Endothelial cell of umbilical vein (primary cell): ENCODE results near the gene NRF1. TPM values are rescaled to one million over a fixed set of nuclear protein-coding genes. Genes with fewer than 3 reads are reported as not detected.

Experiments used
- BruUV-seq: library from RNA; stranded (reverse); fragments of 400-500 nt; replicated peaks from 2 replicates; lab custom pipeline; 2021; lab: Mats Ljungman, UMichigan
- CTCF ChIA-PET: fragments of 300-600, 350-600 bp; sonication (Branson Sonifier 250); formaldehyde crosslinking; loops from one replicate; lab custom pipeline; 2021; ENCODE audit warnings: antibody characterized with exemption, inconsistent platforms; lab: Charles Lee
- POLR2A ChIA-PET: fragments of 300-600, 350-600 bp; sonication (Branson Sonifier 250); formaldehyde crosslinking; loops from one replicate; lab custom pipeline; 2021; ENCODE audit warnings: antibody characterized with exemption, inconsistent platforms; lab: Charles Lee
- DNase-seq: peaks from one replicate; pipeline ENCODE4 v3.0.0-alpha.2; 2011; ENCODE audit warnings: low read depth, low spot score
- FAIRE-seq: peaks from 2 replicates; lab custom pipeline; 2011; peaks lifted over from hg19 to GRCh38; lab: Jason Lieb, UNC
- H2AFZ ChIP-seq: 2 replicates; pipeline ENCODE4 v1.6.0; 2012; ENCODE audit warnings: low read depth, low read length, control low read depth, inconsistent platforms
- H3K27ac ChIP-seq: 2 replicates; pipeline ENCODE4 v1.5.1; 2011; ENCODE audit warnings: low read depth, mild to moderate bottlenecking, control low read depth, low read length, moderate library complexity; ENCODE audit not compliant: insufficient read depth
- H3K27me3 ChIP-seq, 2 experiments: 2 replicates each; pipeline versions ENCODE4 v1.6.0 to v1.6.1; 2011; ENCODE audit warnings: low read length in 2 of 2, mixed read lengths in 1 of 2; ENCODE audit not compliant: control insufficient read depth in 2 of 2, insufficient read depth in 2 of 2
- H3K36me3 ChIP-seq, 2 experiments: 2 replicates in 1 of 2; 3 replicates in 1 of 2; pipeline ENCODE4 v1.5.1; 2011; ENCODE audit warnings: low read length in 2 of 2, mild to moderate bottlenecking in 1 of 2, moderate library complexity in 1 of 2; ENCODE audit not compliant: control insufficient read depth in 2 of 2, insufficient read depth in 2 of 2; ENCODE audit errors: extremely low read depth in 1 of 2
- H3K4me1 ChIP-seq: 3 replicates; pipeline ENCODE4 v1.5.1; 2011; ENCODE audit warnings: mild to moderate bottlenecking, low read length; ENCODE audit not compliant: control insufficient read depth, insufficient read depth; ENCODE audit errors: extremely low read depth
- H3K4me2 ChIP-seq: 2 replicates; pipeline ENCODE4 v1.6.1; 2011; ENCODE audit warnings: low read length, control low read depth, mixed read lengths; ENCODE audit not compliant: insufficient read depth
- H3K4me3 ChIP-seq, 3 experiments: fragments of 200-600 bp in 1 of 3; sonication (generic), shearing (Covaris generic) in 1 of 3; replicated peaks in 1 of 3; 2 replicates each; pipeline ENCODE4 v1.5.1; 2011 to 2016; ENCODE audit warnings: control low read depth in 3 of 3, low read length in 3 of 3, mild to moderate bottlenecking in 2 of 3, inconsistent platforms in 1 of 3, low read depth in 1 of 3, moderate library complexity in 1 of 3; ENCODE audit not compliant: insufficient read depth in 1 of 3
- H3K79me2 ChIP-seq: 2 replicates; pipeline ENCODE4 v1.6.0; 2012; ENCODE audit warnings: low read length, inconsistent platforms; ENCODE audit not compliant: control insufficient read depth, insufficient read depth
- H3K9ac ChIP-seq: replicated peaks from 2 replicates; pipeline ENCODE3; 2011; ENCODE audit warnings: low read length, control low read depth; ENCODE audit not compliant: insufficient read depth; ENCODE audit errors: extremely low read depth
- H3K9me1 ChIP-seq: replicated peaks from 3 replicates; pipeline ENCODE4 v1.6.0; 2011; ENCODE audit warnings: mild to moderate bottlenecking, low read length; ENCODE audit not compliant: control insufficient read depth, insufficient read depth; ENCODE audit errors: extremely low read depth
- H3K9me3 ChIP-seq: replicated peaks from 2 replicates; pipeline ENCODE4 v1.5.1; 2012; ENCODE audit warnings: low read length, inconsistent platforms; ENCODE audit not compliant: control insufficient read depth, insufficient read depth
- H4K20me1 ChIP-seq: replicated peaks from 2 replicates; pipeline ENCODE3; 2011; ENCODE audit warnings: mild to moderate bottlenecking, low read length; ENCODE audit not compliant: control insufficient read depth, insufficient read depth; ENCODE audit errors: extremely low read depth
- CTCF ChIP-seq, 2 donors: IDR thresholded peaks; 1 replicate in 1 of 2; 2 replicates in 1 of 2; pipeline ENCODE4 v1.5.1; 2011; ENCODE audit warnings: low read length in 2 of 2, mild to moderate bottlenecking in 2 of 2, moderate library complexity in 2 of 2, control low read depth in 1 of 2, inconsistent platforms in 1 of 2, low read depth in 1 of 2; ENCODE audit not compliant: insufficient read depth in 1 of 2; ENCODE audit errors: extremely low read depth in 1 of 2
- FOS ChIP-seq: IDR thresholded peaks from 2 replicates; pipeline ENCODE4 v1.6.1; 2011; ENCODE audit warnings: mild to moderate bottlenecking, low read length, moderate library complexity, borderline replicate concordance; ENCODE audit not compliant: insufficient read depth
- POLR2A ChIP-seq: IDR thresholded peaks from 2 replicates; pipeline ENCODE4 v1.6.1; 2012; ENCODE audit warnings: low read depth, mild to moderate bottlenecking, control low read depth, low read length
- dilution Hi-C: fragments of 300-500 bp; cut with MboI; formaldehyde crosslinking; loops from one replicate; pipeline ENCODE4 v1.15.0; 2019; ENCODE audit warnings: low sequenced_read_pairs; ENCODE audit not compliant: extremely low pct_ligation_motif_present
- intact Hi-C: fragments of 100-400 bp; cut with micrococcal nuclease; formaldehyde crosslinking; loops from one replicate; pipeline ENCODE4 v1.10.0; 2022
- polyA plus RNA-seq, 4 experiments: library from polyadenylated mRNA; depleted of rRNA in 3 of 4; stranded (reverse) in 3 of 4; unstranded in 1 of 4; fragments of >200 nt; gene quantifications; 2 replicates each; pipeline versions ENCODE4 v1.2.1 to v1.2.3, GENCODE V29; 2011 to 2012; ENCODE audit warnings: missing spikeins in 1 of 4
- total RNA-seq: library from RNA; stranded (reverse); gene quantifications from 2 replicates; pipeline ENCODE4 v1.2.3, GENCODE V29; 2021

The NRF1 gene
- total and polyA plus RNA-seq, 2 donors (not counting 3 experiments of a cell fraction or from before 2014, with no cell fraction given): 14.6 to 20.3 TPM

- Histone ChIP-seq H3K9me1 (no peaks in the 10 kb centered on the region), H3K36me3 (peaks cover 3 to 6% of the 10 kb centered on the region in 2 experiments), H3K9ac (no peak overlapping the region), H3K9me3 (peaks cover 2% of the 10 kb centered on the region), H3K4me3 (no peak overlapping the region), H2AFZ (no peak overlapping the region), H4K20me1 (no peaks in the 10 kb centered on the region), H3K79me2 (peaks cover 4% of the 10 kb centered on the region), H3K4me2 (no peak overlapping the region), H3K27ac (no peak overlapping the region), H3K4me1 (peaks cover 7% of the 10 kb centered on the region), H3K27me3 (no peaks in the 10 kb centered on the region)
- intact Hi-C loops: no loop called here
- TF ChIP-seq FOS (peak; percentile 58), POLR2A (no peak)
- dilution Hi-C loops: no loop called here
- BruUV-seq: no TSS peak
- CTCF ChIA-PET: interaction anchor here (0.7 to 2.8 kb wide), 6 partner anchors 9 to 348 kb away, joined by 3 to 54 read pairs (median 6); no protein-coding TSS in a partner anchor
- POLR2A ChIA-PET: no interaction called here
- DNase-seq (peak; percentile 54), FAIRE-seq (peak; percentile 68)
Measured at GRCh38 chr7:129665013-129665401, 53.5 kb downstream of the NRF1 start.

- Histone ChIP-seq H3K9ac (no peak overlapping the region), H3K27me3 (no peaks in the 10 kb centered on the region), H3K9me1 (no peaks in the 10 kb centered on the region), H4K20me1 (no peaks in the 10 kb centered on the region), H2AFZ (no peak overlapping the region), H3K4me1 (peaks cover 7% of the 10 kb centered on the region), H3K9me3 (no peaks in the 10 kb centered on the region), H3K79me2 (peaks cover 4% of the 10 kb centered on the region), H3K4me3 (no peak overlapping the region), H3K36me3 (no peaks in the 10 kb centered on the region), H3K27ac (no peak overlapping the region), H3K4me2 (no peak overlapping the region)
- FAIRE-seq (no peak), DNase-seq (no peak)
- no TSS peak for BruUV-seq
- dilution Hi-C loops (no loop called here), intact Hi-C loops (no loop called here)
- POLR2A ChIA-PET: no interaction called here
- CTCF ChIA-PET: no interaction called here
- no peak for TF ChIP-seq CTCF (IDR thresholded peaks at IDR 0.05; ENCODE audit: extremely low read depth in 1 of 2, insufficient read depth in 1 of 2, low read depth in 1 of 2, low read length in 2 of 2)
Measured at GRCh38 chr7:129667116-129667515, 55.6 kb downstream of the NRF1 start.
